PC-3 (cell line): Measurements from ENCODE around the gene ZCCHC14.

ENCODE experiments used
- CTCF ChIP-seq: fragments of 300-600 bp; sonication (generic); conservative IDR thresholded peaks from 2 replicates; pipeline ENCODE4 v1.5.1; 2017; ENCODE audit warnings: antibody characterized with exemption, low read depth, mild to moderate bottlenecking, low read length
- EZH2phosphoT487 ChIP-seq: fragments of 300-600 bp; sonication (generic); IDR thresholded peaks from 2 replicates; pipeline ENCODE4 v1.6.1; 2018; ENCODE audit warnings: mild to moderate bottlenecking, antibody characterized with exemption, low read length, borderline replicate concordance

DNA sequence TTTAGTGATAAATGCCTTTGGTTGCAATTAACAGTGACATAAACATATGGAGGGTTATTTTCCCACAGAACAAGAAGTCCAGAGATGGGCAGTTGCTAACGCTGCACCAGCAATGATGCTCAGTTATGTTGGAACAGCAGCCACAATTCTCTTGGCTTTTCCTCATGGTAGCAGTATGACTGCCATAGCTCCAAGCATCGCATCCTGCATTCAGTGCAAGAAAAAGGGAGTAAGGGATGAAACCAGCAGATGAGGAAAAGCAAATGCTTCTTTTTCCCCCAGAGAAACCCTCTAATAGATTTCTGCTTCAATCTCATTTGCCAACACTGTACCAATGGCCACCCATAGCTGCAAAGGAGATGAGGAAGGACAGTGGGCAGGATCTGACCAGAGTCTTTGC lies 13.0 kb upstream of the ZCCHC14 start:
- TF ChIP-seq CTCF, result no peak
- TF ChIP-seq EZH2phosphoT487, result no peak
